ENCODE measurements around the gene RNF5.
A peak's percentile ranks its signal among the peaks of the same experiment; 100 is the strongest.

RNF5 gene

GRCh38 chr6:32189069-32189741, 11.0 kb downstream of the RNF5 start:
- H3K36me3 ChIP-seq (replicated peaks), result peaks cover 23% of the 10 kb centered on the region
- in situ Hi-C loops (cut with HindIII; ENCODE audit: low pct_ligation_motif_present, low sequenced_read_pairs), result loop anchor here (10.0 kb wide), 1 partner anchor 64 kb away; the partner anchor contains the start of gene ATF6B
- TF ChIP-seq CTCF (IDR thresholded peaks at IDR 0.05; ENCODE audit: low read depth, low read length, missing control alignments), result no peak
- peak overlapping the region; percentile 67 for H3K4me3 ChIP-seq (ENCODE audit: low read depth, low read length)
- H3K27me3 ChIP-seq (replicated peaks), result no peaks in the 10 kb centered on the region
- peak overlapping the region; percentile 65 for H3K27ac ChIP-seq
- DNase-seq, result no peak

GRCh38 chr6:32189742-32190053, 11.5 kb downstream of the RNF5 start:
- H3K27me3 ChIP-seq (replicated peaks), result no peaks in the 10 kb centered on the region
- no peak for TF ChIP-seq CTCF (IDR thresholded peaks at IDR 0.05; ENCODE audit: low read depth, low read length, missing control alignments)
- H3K27ac ChIP-seq, result peak overlapping the region; percentile 65
- peak overlapping the region; percentile 67 for H3K4me3 ChIP-seq (ENCODE audit: low read depth, low read length)
- no peak for DNase-seq
- peaks cover 21% of the 10 kb centered on the region for H3K36me3 ChIP-seq (replicated peaks)
- in situ Hi-C loops (cut with HindIII; ENCODE audit: low pct_ligation_motif_present, low sequenced_read_pairs), result loop anchor here (10.0 kb wide), 1 partner anchor 65 kb away; the partner anchor contains the start of gene ATF6B

- Histone ChIP-seq H3K27me3 (replicated peaks) (no peaks in the 10 kb centered on the region), H3K36me3 (replicated peaks) (peaks cover 21% of the 10 kb centered on the region), H3K27ac (peak within 1 kb of the TSS; percentile 65), H3K4me3 (ENCODE audit: low read depth, low read length) (peak within 1 kb of the TSS; percentile 67)
- TF ChIP-seq CTCF (IDR thresholded peaks at IDR 0.05; ENCODE audit: low read depth, low read length, missing control alignments), result no peak
- in situ Hi-C loops (cut with HindIII; ENCODE audit: low pct_ligation_motif_present, low sequenced_read_pairs), result no loop called here
- peak; percentile 86 for DNase-seq
Measured at GRCh38 chr6:32190054-32190851, 12.0 kb downstream of the RNF5 start, which contains the start of gene PBX2. TSS of gene PBX2 (minus strand) at chr6:32190202. CDS start at chr6:32189915, 287 bp downstream.

GRCh38 chr6:32190911-32191677, 12.9 kb downstream of the RNF5 start:
- no peak for DNase-seq
- H3K4me3 ChIP-seq (ENCODE audit: low read depth, low read length), result no peak overlapping the region
- TF ChIP-seq CTCF (IDR thresholded peaks at IDR 0.05; ENCODE audit: low read depth, low read length, missing control alignments), result no peak
- in situ Hi-C loops (cut with HindIII; ENCODE audit: low pct_ligation_motif_present, low sequenced_read_pairs), result no loop called here
- peaks cover 18% of the 10 kb centered on the region for H3K36me3 ChIP-seq (replicated peaks)
- no peak overlapping the region for H3K27ac ChIP-seq
- no peaks in the 10 kb centered on the region for H3K27me3 ChIP-seq (replicated peaks)

- DNase-seq, result no peak
- Histone ChIP-seq H3K36me3 (replicated peaks) (peaks cover 9% of the 10 kb centered on the region), H3K27me3 (replicated peaks) (no peaks in the 10 kb centered on the region), H3K27ac (no peak overlapping the region), H3K4me3 (ENCODE audit: low read depth, low read length) (no peak overlapping the region)
- TF ChIP-seq CTCF (IDR thresholded peaks at IDR 0.05; ENCODE audit: low read depth, low read length, missing control alignments), result no peak
- in situ Hi-C loops (cut with HindIII; ENCODE audit: low pct_ligation_motif_present, low sequenced_read_pairs), result no loop called here
Measured at GRCh38 chr6:32191696-32192607, 13.7 kb downstream of the RNF5 start.
